Measurements from ENCODE around the gene APMAP.
"Not testable (repeated sequence)": the region's sequence is repeated elsewhere in the genome, so short reads cannot be mapped to it uniquely, and the experiment has no call there.

The APMAP gene

GRCh38 chr20:24950128-24950835, 42.3 kb downstream of the APMAP start:
- DNase-seq, result no peak

- no peak for DNase-seq
Observed at GRCh38 chr20:24949756-24950127, 42.8 kb downstream of the APMAP start.

GRCh38 chr20:24948939-24949679, 43.4 kb downstream of the APMAP start, which contains the start of gene CST7:
CST7 (plus strand) TSS chr20:24949269; CDS start chr20:24949506, 237 bp downstream.
- no peak for DNase-seq

- DNase-seq, result not testable (repeated sequence)
Observed at GRCh38 chr20:24948396-24948938, 44.1 kb downstream of the APMAP start.

GRCh38 chr20:24946376-24946775, 46.2 kb downstream of the APMAP start:
- DNase-seq, result not testable (repeated sequence)

- no peak for DNase-seq
Observed at GRCh38 chr20:24943731-24944130, 48.8 kb downstream of the APMAP start.

GRCh38 chr20:24943196-24943595, 49.4 kb downstream of the APMAP start:
- DNase-seq, result no peak

- no peak for DNase-seq
Observed at GRCh38 chr20:24942679-24943078, 49.9 kb downstream of the APMAP start.

DNA sequence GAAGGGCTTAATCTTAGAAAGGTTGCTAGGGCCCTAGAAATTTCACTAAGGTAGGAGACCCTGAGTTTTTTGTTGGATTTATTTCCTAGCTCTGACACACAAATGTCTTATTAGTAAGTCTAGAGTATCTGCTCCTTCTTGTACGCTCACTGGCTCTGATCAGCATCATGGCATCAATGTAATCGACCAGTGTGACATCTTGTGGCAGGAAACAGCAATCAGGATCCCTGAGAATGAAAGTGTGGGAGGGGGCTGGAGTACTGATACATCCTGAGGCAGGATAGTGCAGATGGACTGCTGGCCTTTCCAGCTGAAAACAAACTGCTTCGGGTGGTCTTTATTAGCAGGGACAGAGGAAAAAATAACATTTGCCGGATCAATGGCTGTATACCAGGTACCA, 53.5 kb downstream of the APMAP start:
- no peak for DNase-seq

DNA sequence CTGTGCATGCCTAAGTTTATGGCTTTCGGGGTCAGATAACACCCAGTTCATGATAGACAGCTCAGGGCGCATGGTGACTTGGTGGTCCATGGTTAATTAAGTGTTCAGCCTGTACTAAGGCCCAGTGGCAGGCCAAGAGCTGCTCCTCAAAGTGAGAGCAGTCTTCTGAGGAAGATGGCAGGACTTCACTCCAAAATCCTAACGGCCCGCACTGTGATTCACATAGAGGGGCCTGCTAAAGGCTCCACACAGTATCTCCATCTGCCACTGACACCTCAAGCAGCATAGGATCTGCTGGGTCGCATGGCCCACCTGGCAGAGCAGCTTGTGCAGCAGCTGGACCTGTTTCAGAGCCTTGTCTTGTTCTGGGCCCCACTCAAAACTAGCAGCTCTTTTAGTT, 54.1 kb downstream of the APMAP start:
- DNase-seq, result no peak

DNA sequence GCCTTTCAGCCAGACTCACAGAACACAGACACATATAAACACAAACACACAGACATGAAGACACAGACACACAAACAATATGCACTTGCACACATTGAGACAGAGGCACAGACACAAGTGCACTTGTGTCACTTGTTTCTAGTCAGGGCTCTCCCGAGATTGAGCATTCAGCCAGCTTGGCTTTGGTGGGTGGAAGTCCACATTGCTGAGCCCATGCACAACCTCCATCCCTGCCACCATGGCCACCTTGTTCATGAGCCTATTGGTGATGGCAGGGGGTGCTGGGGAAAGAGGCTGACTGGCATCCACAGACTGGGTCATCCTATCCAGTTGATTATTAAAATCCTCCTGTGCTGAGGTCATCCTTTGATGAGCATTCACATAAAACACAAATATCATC, 55.0 kb downstream of the APMAP start:
- no peak for DNase-seq

- no peak for DNase-seq
Observed at GRCh38 chr20:24936526-24937407, 55.8 kb downstream of the APMAP start.

- DNase-seq, result no peak
Observed at GRCh38 chr20:24935766-24936525, 56.6 kb downstream of the APMAP start.

GRCh38 chr20:24935140-24935539, 57.4 kb downstream of the APMAP start:
- no peak for DNase-seq

DNA sequence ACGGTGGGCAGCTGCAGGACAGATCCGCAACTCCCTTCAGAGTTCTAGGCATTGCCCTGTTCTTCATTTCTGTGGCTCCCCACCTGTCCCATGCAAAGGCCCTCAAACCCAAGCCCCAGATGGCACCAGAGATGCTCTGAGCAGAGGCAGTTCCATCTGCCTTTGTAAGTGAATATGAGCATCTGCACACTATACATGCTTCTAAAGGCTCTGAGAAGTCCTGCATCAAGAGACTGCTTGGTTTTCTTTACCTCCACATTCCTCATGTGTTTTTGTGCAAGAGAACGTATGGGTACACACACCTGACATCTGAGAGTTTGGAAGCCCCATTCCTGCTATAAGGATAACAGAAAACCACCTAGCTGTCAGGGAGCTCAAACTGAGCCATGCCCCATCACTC, 57.8 kb downstream of the APMAP start:
- no peak for DNase-seq

GRCh38 chr20:24934101-24934661, 58.4 kb downstream of the APMAP start:
- DNase-seq, result no peak

GRCh38 chr20:24933266-24933908, 59.2 kb downstream of the APMAP start:
- no peak for DNase-seq

GRCh38 chr20:24931893-24932292, 60.7 kb downstream of the APMAP start:
- not testable (repeated sequence) for DNase-seq

GRCh38 chr20:24930724-24931688, 61.5 kb downstream of the APMAP start:
- not testable (repeated sequence) for DNase-seq
